Smooth muscle cell (in vitro differentiated cells): ENCODE data around the gene IQSEC1. TPM values are rescaled to one million over a fixed set of nuclear protein-coding genes. Genes with fewer than 3 reads are reported as not detected.
A peak's percentile ranks its signal among the peaks of the same experiment; 100 is the strongest.

Experiments used
- DNase-seq: peaks from one replicate; lab custom pipeline; 2025; ENCODE audit not compliant: unreplicated experiment; lab: John Stamatoyannopoulos, UW
- H2AFZ ChIP-seq: fragments of 200-600 bp; sonication (generic); 2 replicates; pipeline ENCODE4 v1.6.0; 2016; ENCODE audit warnings: antibody characterized with exemption, low read depth, mild to moderate bottlenecking
- H3F3A ChIP-seq: fragments of 200-600 bp; sonication (generic); 2 replicates; pipeline ENCODE4 v1.6.0; 2017; ENCODE audit warnings: antibody characterized with exemption, low read depth
- H3K27ac ChIP-seq: fragments of 200-600 bp; sonication (generic); 2 replicates; pipeline ENCODE4 v1.5.1; 2016; ENCODE audit warnings: low read depth, mild to moderate bottlenecking
- H3K27me3 ChIP-seq: fragments of 200-600 bp; sonication (generic); 2 replicates; pipeline ENCODE4 v1.6.1; 2016; ENCODE audit warnings: low read depth, mild to moderate bottlenecking
- H3K36me3 ChIP-seq: fragments of 200-600 bp; sonication (generic); 2 replicates; pipeline ENCODE4 v1.5.1; 2016; ENCODE audit warnings: low read depth
- H3K4me1 ChIP-seq: fragments of 200-600 bp; sonication (generic); 2 replicates; pipeline ENCODE4 v1.5.1; 2016; ENCODE audit warnings: low read depth
- H3K4me2 ChIP-seq: fragments of 200-600 bp; sonication (generic); 2 replicates; pipeline ENCODE4 v1.6.0; 2016; ENCODE audit warnings: mild to moderate bottlenecking
- H3K4me3 ChIP-seq: fragments of 200-600 bp; sonication (generic); 2 replicates; pipeline ENCODE4 v1.5.1; 2016; ENCODE audit warnings: mild to moderate bottlenecking
- H3K79me2 ChIP-seq: fragments of 200-600 bp; sonication (generic); 2 replicates; pipeline ENCODE4 v1.6.0; 2016; ENCODE audit warnings: low read depth, mild to moderate bottlenecking
- H3K9ac ChIP-seq: fragments of 200-600 bp; sonication (generic); 2 replicates; pipeline ENCODE4 v1.6.0; 2016; ENCODE audit warnings: low read depth
- H3K9me3 ChIP-seq: fragments of 200-600 bp; sonication (generic); replicated peaks from 2 replicates; pipeline ENCODE4 v1.5.1; 2016; ENCODE audit warnings: low read depth
- H4K20me1 ChIP-seq: fragments of 200-600 bp; sonication (generic); 2 replicates; pipeline ENCODE4 v1.6.0; 2016; ENCODE audit warnings: low read depth
- WGBS: methylation state at CpG from one replicate; pipeline ENCODE4 v1.1.7; 2016; ENCODE audit warnings: low lambda C conversion rate; 5-methylcytosine and 5-hydroxymethylcytosine counted together
- polyA plus RNA-seq: library from polyadenylated mRNA; unstranded; fragments of >200 nt; fragmentation: Nextera tagmentation; extraction: Ambion mirVana; gene quantifications from 2 replicates; pipeline ENCODE4 v1.2.1, GENCODE V29; 2016
- total RNA-seq: library from RNA; depleted of rRNA; stranded (reverse); fragments of >200 nt; gene quantifications from 2 replicates; pipeline ENCODE4 v1.2.3, GENCODE V29; 2014
- TF ChIP-seq, protein P1 (sequence below): fragments of 200-600 bp; sonication (generic); IDR thresholded peaks from 2 replicates; pipeline ENCODE4 v1.5.1; 2017; ENCODE audit warnings: borderline replicate concordance, mild to moderate bottlenecking, antibody characterized with exemption; ENCODE audit not compliant: insufficient read depth, poor library complexity, severe bottlenecking

The IQSEC1 gene
- total and polyA plus RNA-seq, 2 experiments from 2014 or later, result 18.9 to 19.8 TPM

- 22% methylated on average over 14 of the region's 64 CpGs for WGBS
- H3F3A ChIP-seq, result peaks cover 4% of the 10 kb centered on the region
- no peaks in the 10 kb centered on the region for H3K36me3 ChIP-seq
- peaks cover 34% of the 10 kb centered on the region for H3K79me2 ChIP-seq
- H3K27me3 ChIP-seq, result no peaks in the 10 kb centered on the region
- H3K4me2 ChIP-seq, result peak overlapping the region; percentile 98
- peaks cover 18% of the 10 kb centered on the region for H3K4me1 ChIP-seq
- H3K9ac ChIP-seq, result peak overlapping the region; percentile 79
- TF ChIP-seq, protein P1, sequence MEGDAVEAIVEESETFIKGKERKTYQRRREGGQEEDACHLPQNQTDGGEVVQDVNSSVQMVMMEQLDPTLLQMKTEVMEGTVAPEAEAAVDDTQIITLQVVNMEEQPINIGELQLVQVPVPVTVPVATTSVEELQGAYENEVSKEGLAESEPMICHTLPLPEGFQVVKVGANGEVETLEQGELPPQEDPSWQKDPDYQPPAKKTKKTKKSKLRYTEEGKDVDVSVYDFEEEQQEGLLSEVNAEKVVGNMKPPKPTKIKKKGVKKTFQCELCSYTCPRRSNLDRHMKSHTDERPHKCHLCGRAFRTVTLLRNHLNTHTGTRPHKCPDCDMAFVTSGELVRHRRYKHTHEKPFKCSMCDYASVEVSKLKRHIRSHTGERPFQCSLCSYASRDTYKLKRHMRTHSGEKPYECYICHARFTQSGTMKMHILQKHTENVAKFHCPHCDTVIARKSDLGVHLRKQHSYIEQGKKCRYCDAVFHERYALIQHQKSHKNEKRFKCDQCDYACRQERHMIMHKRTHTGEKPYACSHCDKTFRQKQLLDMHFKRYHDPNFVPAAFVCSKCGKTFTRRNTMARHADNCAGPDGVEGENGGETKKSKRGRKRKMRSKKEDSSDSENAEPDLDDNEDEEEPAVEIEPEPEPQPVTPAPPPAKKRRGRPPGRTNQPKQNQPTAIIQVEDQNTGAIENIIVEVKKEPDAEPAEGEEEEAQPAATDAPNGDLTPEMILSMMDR, result no peak
- H4K20me1 ChIP-seq, result peaks cover 93% of the 10 kb centered on the region
- peak; percentile 91 for DNase-seq
- H3K9me3 ChIP-seq, result no peaks in the 10 kb centered on the region
- peak overlapping the region; percentile 81 for H3K4me3 ChIP-seq
- H3K27ac ChIP-seq, result no peak overlapping the region
- peak overlapping the region; percentile 60 for H2AFZ ChIP-seq
Measured at GRCh38 chr3:12967606-12968351, 105.5 kb downstream of the IQSEC1 start.

DNA sequence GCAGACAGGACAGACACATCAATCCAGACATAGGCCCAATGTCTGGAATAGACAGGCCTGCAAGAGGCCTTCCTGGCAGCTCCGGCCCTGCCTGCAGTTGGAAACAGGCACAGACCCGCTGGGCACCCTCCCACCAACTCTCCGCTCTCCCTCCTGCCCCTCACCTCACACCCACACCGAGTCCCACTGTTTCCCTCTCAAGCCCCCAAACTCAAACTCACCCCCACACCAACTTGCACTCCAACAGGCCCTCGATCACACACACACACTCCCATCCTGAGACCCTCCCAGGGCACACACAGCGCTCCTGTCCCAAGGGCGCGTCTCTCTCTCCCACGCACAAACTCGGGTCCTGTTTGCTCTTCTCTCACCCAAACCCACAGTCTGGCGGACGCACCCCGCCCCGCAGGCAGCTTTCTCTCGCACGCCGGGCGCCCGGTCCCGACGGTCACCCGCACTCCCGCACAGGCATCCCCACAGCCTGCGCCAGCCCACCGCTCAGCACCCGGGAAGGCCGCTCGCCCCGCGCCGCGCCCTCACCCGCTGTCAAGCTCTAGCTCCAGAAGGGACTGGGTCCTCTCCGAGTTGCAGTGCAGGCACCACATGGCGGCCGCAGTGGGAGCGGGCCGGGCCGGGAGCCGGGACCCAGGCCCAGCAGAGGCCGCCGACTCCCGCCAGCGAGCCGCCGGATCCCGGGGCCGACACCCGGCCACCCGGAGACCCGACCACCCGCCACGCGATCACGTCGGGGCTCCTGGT lies 106.2 kb downstream of the IQSEC1 start:
- Histone ChIP-seq H3K79me2 (peaks cover 38% of the 10 kb centered on the region), H3F3A (peaks cover 4% of the 10 kb centered on the region), H2AFZ (peak overlapping the region; percentile 60), H3K27ac (peak overlapping the region; percentile 50), H3K4me3 (peak overlapping the region; percentile 81), H3K27me3 (no peaks in the 10 kb centered on the region), H3K4me2 (peak overlapping the region; percentile 98), H3K9me3 (no peaks in the 10 kb centered on the region), H3K4me1 (peaks cover 18% of the 10 kb centered on the region), H4K20me1 (peaks cover 93% of the 10 kb centered on the region), H3K9ac (peak overlapping the region; percentile 79), H3K36me3 (no peaks in the 10 kb centered on the region)
- TF ChIP-seq, protein P1, result no peak
- WGBS, result 4% methylated on average over 39 of the region's 56 CpGs
- DNase-seq, result no peak

DNA sequence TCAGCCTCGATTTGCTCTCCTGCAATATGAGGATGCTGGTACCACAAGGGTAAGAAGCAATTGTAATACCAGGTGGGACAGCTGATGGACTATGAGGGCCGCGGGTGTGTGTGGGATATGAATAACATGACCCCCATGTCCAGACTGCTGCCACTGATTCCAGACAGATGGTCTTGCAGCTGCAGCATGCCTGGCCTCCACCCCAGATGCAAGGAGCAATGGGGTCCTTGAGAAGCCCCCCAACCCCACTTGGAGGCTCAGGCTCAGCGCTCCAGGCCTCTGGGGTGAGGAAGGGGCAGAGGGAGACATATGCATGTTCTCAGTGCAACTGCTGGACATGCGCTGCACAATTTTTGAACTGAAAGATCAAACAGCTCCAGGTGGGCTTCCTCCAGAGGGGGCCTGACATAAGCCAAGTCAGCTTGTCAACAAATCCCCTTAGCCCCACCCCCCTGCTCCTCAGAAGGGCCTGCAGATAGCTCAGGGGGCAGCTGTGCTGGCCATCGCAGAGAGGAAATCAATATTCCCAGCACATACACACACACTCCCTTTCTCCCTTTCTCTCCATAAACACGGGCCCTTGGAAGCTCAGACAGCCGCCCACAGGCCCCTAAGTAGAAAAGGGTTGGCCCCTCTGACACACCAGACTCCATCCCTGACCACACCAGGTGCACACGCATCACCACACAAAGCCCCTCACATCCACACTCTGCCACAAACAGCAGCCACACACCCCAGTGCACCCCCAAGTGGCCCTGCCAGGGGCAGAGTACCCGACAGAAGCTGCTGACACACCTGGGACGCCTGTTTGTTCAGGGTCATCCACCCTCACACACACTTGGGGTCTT lies 107.0 kb downstream of the IQSEC1 start:
- Histone ChIP-seq H3F3A (peaks cover 4% of the 10 kb centered on the region), H3K27ac (no peak overlapping the region), H3K9me3 (no peaks in the 10 kb centered on the region), H3K9ac (no peak overlapping the region), H2AFZ (no peak overlapping the region), H3K27me3 (no peaks in the 10 kb centered on the region), H3K79me2 (peaks cover 38% of the 10 kb centered on the region), H3K4me1 (peaks cover 18% of the 10 kb centered on the region), H3K4me2 (peak overlapping the region; percentile 98), H4K20me1 (peaks cover 94% of the 10 kb centered on the region), H3K4me3 (peak overlapping the region; percentile 81), H3K36me3 (no peaks in the 10 kb centered on the region)
- no peak for DNase-seq
- TF ChIP-seq, protein P1, result no peak
- WGBS, result 67% methylated on average over 10 of the region's 11 CpGs
